Neural progenitor cell (in vitro differentiated cells): ENCODE results near the gene FARP2.

Experiments used
- CTCF ChIP-seq: fragments of 200-600 bp; sonication (generic); IDR thresholded peaks from 2 replicates; pipeline ENCODE4 v1.5.1; 2017; ENCODE audit warnings: antibody characterized with exemption, mild to moderate bottlenecking
- EZH2phosphoT487 ChIP-seq: fragments of 200-600 bp; sonication (generic); IDR thresholded peaks from 2 replicates; pipeline ENCODE4 v1.6.1; 2017; ENCODE audit warnings: antibody characterized with exemption

- TF ChIP-seq CTCF = no peak
- TF ChIP-seq EZH2phosphoT487 = no peak
Measured at GRCh38 chr2:241454837-241455485, 98.9 kb downstream of the FARP2 start.
